ENCODE results near the gene LRMDA.

- TF ChIP-seq, protein P1, sequence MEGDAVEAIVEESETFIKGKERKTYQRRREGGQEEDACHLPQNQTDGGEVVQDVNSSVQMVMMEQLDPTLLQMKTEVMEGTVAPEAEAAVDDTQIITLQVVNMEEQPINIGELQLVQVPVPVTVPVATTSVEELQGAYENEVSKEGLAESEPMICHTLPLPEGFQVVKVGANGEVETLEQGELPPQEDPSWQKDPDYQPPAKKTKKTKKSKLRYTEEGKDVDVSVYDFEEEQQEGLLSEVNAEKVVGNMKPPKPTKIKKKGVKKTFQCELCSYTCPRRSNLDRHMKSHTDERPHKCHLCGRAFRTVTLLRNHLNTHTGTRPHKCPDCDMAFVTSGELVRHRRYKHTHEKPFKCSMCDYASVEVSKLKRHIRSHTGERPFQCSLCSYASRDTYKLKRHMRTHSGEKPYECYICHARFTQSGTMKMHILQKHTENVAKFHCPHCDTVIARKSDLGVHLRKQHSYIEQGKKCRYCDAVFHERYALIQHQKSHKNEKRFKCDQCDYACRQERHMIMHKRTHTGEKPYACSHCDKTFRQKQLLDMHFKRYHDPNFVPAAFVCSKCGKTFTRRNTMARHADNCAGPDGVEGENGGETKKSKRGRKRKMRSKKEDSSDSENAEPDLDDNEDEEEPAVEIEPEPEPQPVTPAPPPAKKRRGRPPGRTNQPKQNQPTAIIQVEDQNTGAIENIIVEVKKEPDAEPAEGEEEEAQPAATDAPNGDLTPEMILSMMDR (IDR thresholded peaks at IDR 0.05) = no peak
- no peak for TF ChIP-seq POLR2A (IDR thresholded peaks at IDR 0.05)
Observed at GRCh38 chr10:76403912-76404311, 972.5 kb downstream of the LRMDA start.
